GM19099 (cell line): Measurements from ENCODE around the gene GDF11.

ENCODE experiments used
- POLR2A ChIP-seq: IDR thresholded peaks from 3 replicates; pipeline ENCODE4 v1.6.1; 2011; ENCODE audit warnings: low read depth; ENCODE audit not compliant: insufficient read length; ENCODE audit errors: extremely low read depth

Gene GDF11

GRCh38 chr12:55715833-55716581, 26.9 kb upstream of the GDF11 start, which contains the start of gene BLOC1S1:
Gene BLOC1S1 (plus strand): TSS chr12:55716046. CDS start chr12:55716052, 6 bp downstream.
- TF ChIP-seq POLR2A: peak; percentile 70

GRCh38 chr12:55716582-55716957, 26.4 kb upstream of the GDF11 start:
- TF ChIP-seq POLR2A: no peak

GRCh38 chr12:55717011-55718007, 25.6 kb upstream of the GDF11 start:
- no peak for TF ChIP-seq POLR2A

GRCh38 chr12:55718015-55718414, 24.9 kb upstream of the GDF11 start:
- TF ChIP-seq POLR2A: no peak

GRCh38 chr12:55718624-55719275, 24.2 kb upstream of the GDF11 start:
- TF ChIP-seq POLR2A: no peak

GRCh38 chr12:55719371-55719770, 23.6 kb upstream of the GDF11 start:
- TF ChIP-seq POLR2A: no peak

- TF ChIP-seq POLR2A: no peak
Observed at GRCh38 chr12:55720071-55720564, 22.8 kb upstream of the GDF11 start, which contains the start of gene RDH5. Gene RDH5 (plus strand): TSS chr12:55720393. CDS start chr12:55721185, 792 bp downstream.

- TF ChIP-seq POLR2A: no peak
Observed at GRCh38 chr12:55720894-55721444, 22.0 kb upstream of the GDF11 start.

GRCh38 chr12:55721601-55722213, 21.2 kb upstream of the GDF11 start:
- no peak for TF ChIP-seq POLR2A

- TF ChIP-seq POLR2A: no peak
Observed at GRCh38 chr12:55722948-55723347, 20.0 kb upstream of the GDF11 start.

- TF ChIP-seq POLR2A: no peak
Observed at GRCh38 chr12:55723516-55724225, 19.3 kb upstream of the GDF11 start.

GRCh38 chr12:55724226-55724939, 18.5 kb upstream of the GDF11 start:
- TF ChIP-seq POLR2A: no peak

- TF ChIP-seq POLR2A: no peak
Observed at GRCh38 chr12:55724940-55725309, 18.0 kb upstream of the GDF11 start.
